ENCODE data around the gene ATP11A.

GRCh38 chr13:112867301-112867711 lies 177.5 kb downstream of the ATP11A start:
- TF ChIP-seq, protein P1, sequence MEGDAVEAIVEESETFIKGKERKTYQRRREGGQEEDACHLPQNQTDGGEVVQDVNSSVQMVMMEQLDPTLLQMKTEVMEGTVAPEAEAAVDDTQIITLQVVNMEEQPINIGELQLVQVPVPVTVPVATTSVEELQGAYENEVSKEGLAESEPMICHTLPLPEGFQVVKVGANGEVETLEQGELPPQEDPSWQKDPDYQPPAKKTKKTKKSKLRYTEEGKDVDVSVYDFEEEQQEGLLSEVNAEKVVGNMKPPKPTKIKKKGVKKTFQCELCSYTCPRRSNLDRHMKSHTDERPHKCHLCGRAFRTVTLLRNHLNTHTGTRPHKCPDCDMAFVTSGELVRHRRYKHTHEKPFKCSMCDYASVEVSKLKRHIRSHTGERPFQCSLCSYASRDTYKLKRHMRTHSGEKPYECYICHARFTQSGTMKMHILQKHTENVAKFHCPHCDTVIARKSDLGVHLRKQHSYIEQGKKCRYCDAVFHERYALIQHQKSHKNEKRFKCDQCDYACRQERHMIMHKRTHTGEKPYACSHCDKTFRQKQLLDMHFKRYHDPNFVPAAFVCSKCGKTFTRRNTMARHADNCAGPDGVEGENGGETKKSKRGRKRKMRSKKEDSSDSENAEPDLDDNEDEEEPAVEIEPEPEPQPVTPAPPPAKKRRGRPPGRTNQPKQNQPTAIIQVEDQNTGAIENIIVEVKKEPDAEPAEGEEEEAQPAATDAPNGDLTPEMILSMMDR (IDR thresholded peaks at IDR 0.05) = no peak
- no peak for TF ChIP-seq POLR2A (IDR thresholded peaks at IDR 0.05)
